ENCODE measurements around the gene ARFRP1.

The ARFRP1 gene

GRCh38 chr20:63704749-63705117 is 3.0 kb downstream of the ARFRP1 start:
- peaks cover 14% of the 10 kb centered on the region for H3K4me1 ChIP-seq (ENCODE audit: insufficient read depth, poor library complexity, severe bottlenecking)
- TF ChIP-seq, protein P1, sequence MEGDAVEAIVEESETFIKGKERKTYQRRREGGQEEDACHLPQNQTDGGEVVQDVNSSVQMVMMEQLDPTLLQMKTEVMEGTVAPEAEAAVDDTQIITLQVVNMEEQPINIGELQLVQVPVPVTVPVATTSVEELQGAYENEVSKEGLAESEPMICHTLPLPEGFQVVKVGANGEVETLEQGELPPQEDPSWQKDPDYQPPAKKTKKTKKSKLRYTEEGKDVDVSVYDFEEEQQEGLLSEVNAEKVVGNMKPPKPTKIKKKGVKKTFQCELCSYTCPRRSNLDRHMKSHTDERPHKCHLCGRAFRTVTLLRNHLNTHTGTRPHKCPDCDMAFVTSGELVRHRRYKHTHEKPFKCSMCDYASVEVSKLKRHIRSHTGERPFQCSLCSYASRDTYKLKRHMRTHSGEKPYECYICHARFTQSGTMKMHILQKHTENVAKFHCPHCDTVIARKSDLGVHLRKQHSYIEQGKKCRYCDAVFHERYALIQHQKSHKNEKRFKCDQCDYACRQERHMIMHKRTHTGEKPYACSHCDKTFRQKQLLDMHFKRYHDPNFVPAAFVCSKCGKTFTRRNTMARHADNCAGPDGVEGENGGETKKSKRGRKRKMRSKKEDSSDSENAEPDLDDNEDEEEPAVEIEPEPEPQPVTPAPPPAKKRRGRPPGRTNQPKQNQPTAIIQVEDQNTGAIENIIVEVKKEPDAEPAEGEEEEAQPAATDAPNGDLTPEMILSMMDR (IDR thresholded peaks at IDR 0.05; ENCODE audit: poor library complexity, severe bottlenecking) = no peak
- no peaks in the 10 kb centered on the region for H3K9me3 ChIP-seq (ENCODE audit: severe bottlenecking)
- H3K36me3 ChIP-seq (ENCODE audit: low read depth) = peaks cover 47% of the 10 kb centered on the region
- H3K4me3 ChIP-seq (ENCODE audit: severe bottlenecking) = no peak overlapping the region
- H3K27me3 ChIP-seq (ENCODE audit: insufficient read depth, poor library complexity, severe bottlenecking) = no peaks in the 10 kb centered on the region
- DNase-seq (ENCODE audit: low spot score) (peak; percentile 86), ATAC-seq (ENCODE audit: low read depth) (no peak)
- no peak overlapping the region for H3K27ac ChIP-seq (ENCODE audit: poor library complexity, severe bottlenecking)

DNA sequence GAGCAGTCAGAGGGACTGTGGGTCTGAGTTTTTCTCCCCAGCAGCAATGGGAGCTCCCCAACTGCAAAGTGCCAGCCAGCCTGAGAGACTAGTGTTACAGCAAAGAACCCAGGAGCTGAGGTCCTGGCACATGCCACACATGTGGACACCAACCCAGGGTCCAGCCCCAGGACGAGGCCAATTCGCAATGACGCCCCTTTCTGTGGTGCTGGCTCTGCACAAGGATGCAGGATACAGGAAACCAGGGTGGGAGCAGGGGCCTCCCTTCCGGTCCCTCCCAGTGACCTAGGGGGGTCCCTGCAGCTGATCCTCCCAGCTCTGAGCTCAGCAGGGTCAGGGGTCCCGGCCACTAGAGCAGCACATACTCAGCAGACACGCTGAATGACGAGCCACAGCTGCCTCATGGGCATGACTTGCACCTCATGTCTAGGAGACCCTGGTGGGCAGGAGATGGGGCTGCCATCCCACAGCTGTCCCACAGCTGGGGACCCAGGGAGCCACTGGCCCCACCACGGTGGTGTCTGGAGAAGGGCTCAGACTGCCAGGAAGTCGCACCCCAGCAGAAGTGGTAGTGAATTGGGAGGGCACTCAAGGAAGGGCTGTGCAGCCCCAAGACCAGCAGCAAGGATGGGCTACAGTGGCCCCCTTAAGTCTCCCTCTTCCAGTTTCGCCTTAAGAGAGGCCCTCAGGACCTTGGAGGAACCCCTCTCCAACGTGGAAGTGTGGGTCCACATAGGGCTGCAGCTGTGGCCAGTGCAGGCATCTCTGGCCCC is 3.6 kb downstream of the ARFRP1 start:
- no peak overlapping the region for H3K4me3 ChIP-seq (ENCODE audit: severe bottlenecking)
- H3K4me1 ChIP-seq (ENCODE audit: insufficient read depth, poor library complexity, severe bottlenecking) = peaks cover 19% of the 10 kb centered on the region
- H3K27ac ChIP-seq (ENCODE audit: poor library complexity, severe bottlenecking) = no peak overlapping the region
- H3K9me3 ChIP-seq (ENCODE audit: severe bottlenecking) = no peaks in the 10 kb centered on the region
- TF ChIP-seq, protein P1 (IDR thresholded peaks at IDR 0.05; ENCODE audit: poor library complexity, severe bottlenecking) = no peak
- ATAC-seq (ENCODE audit: low read depth) (no peak), DNase-seq (ENCODE audit: low spot score) (peak; percentile 86)
- H3K36me3 ChIP-seq (ENCODE audit: low read depth) = peaks cover 46% of the 10 kb centered on the region
- H3K27me3 ChIP-seq (ENCODE audit: insufficient read depth, poor library complexity, severe bottlenecking) = no peaks in the 10 kb centered on the region

GRCh38 chr20:63703471-63703975 is 4.3 kb downstream of the ARFRP1 start:
- TF ChIP-seq, protein P1 (IDR thresholded peaks at IDR 0.05; ENCODE audit: poor library complexity, severe bottlenecking) = no peak
- no peaks in the 10 kb centered on the region for H3K27me3 ChIP-seq (ENCODE audit: insufficient read depth, poor library complexity, severe bottlenecking)
- H3K4me1 ChIP-seq (ENCODE audit: insufficient read depth, poor library complexity, severe bottlenecking) = peaks cover 22% of the 10 kb centered on the region
- peaks cover 43% of the 10 kb centered on the region for H3K36me3 ChIP-seq (ENCODE audit: low read depth)
- DNase-seq (ENCODE audit: low spot score) = peak; percentile 85
- H3K27ac ChIP-seq (ENCODE audit: poor library complexity, severe bottlenecking) = no peak overlapping the region
- no peak for ATAC-seq (ENCODE audit: low read depth)
- H3K4me3 ChIP-seq (ENCODE audit: severe bottlenecking) = no peak overlapping the region
- H3K9me3 ChIP-seq (ENCODE audit: severe bottlenecking) = no peaks in the 10 kb centered on the region

DNA sequence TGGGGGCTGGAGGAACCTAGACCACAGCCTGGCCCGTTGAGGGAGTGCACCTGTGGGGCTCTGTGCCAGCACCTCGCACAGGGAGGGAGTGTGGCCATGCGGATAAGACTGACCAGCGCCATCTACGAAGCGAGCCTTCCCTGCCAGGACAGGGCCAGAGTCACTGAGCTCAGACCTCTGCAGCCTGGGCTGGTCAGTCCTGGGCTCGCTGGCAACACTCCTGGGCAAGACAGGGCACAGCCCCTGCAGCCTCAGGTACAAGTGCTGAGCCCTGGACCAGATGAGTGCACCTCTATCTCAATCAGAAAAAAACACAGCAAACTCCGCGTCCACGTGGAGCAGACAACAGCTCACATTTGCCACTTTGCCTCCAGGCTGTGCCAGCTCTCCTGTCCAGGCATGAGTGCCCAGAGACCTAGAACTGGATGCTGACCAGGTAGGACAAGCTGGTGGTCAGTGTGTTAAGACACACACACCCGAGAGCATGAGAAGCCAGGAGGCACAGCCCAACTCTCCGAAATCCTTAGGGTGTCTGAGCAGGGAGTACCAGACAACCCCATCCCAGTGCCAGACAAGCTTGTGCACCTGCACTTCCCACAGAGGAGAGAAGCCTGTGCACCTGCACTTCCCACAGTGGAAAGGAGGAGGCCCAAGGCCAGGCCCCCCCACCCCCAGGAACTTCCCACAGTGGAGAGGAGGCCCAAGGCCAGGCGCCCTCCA is 4.9 kb downstream of the ARFRP1 start:
- no peaks in the 10 kb centered on the region for H3K27me3 ChIP-seq (ENCODE audit: insufficient read depth, poor library complexity, severe bottlenecking)
- H3K4me3 ChIP-seq (ENCODE audit: severe bottlenecking) = no peak overlapping the region
- H3K27ac ChIP-seq (ENCODE audit: poor library complexity, severe bottlenecking) = peak overlapping the region; percentile 96
- H3K36me3 ChIP-seq (ENCODE audit: low read depth) = peaks cover 49% of the 10 kb centered on the region
- TF ChIP-seq, protein P1 (IDR thresholded peaks at IDR 0.05; ENCODE audit: poor library complexity, severe bottlenecking) = no peak
- H3K9me3 ChIP-seq (ENCODE audit: severe bottlenecking) = no peaks in the 10 kb centered on the region
- H3K4me1 ChIP-seq (ENCODE audit: insufficient read depth, poor library complexity, severe bottlenecking) = peaks cover 28% of the 10 kb centered on the region
- DNase-seq (ENCODE audit: low spot score) (peak; percentile 89), ATAC-seq (ENCODE audit: low read depth) (no peak)
